Fibroblast of lung (primary cell): ENCODE measurements around the gene CCDC57. TPM values are rescaled to one million over a fixed set of nuclear protein-coding genes. Genes with fewer than 3 reads are reported as not detected.

Experiments used
- DNase-seq, 2 donors: peaks; one replicate each; pipeline versions ENCODE4 v3.0.0 to v3.0.0-alpha.2; 2010; ENCODE audit warnings: low read depth in 2 of 2
- H2AFZ ChIP-seq: 2 replicates; pipeline ENCODE4 v1.5.1; 2012; ENCODE audit warnings: low read length, control low read depth, inconsistent platforms
- H3K27ac ChIP-seq: 2 replicates; pipeline ENCODE4 v1.5.1; 2011; ENCODE audit warnings: low read length, control low read depth; ENCODE audit not compliant: insufficient read depth
- H3K27me3 ChIP-seq: 2 replicates; pipeline ENCODE4 v1.5.1; 2011; ENCODE audit warnings: mild to moderate bottlenecking, low read length; ENCODE audit not compliant: control insufficient read depth, insufficient read depth
- H3K36me3 ChIP-seq: 2 replicates; pipeline ENCODE4 v1.5.1; 2011; ENCODE audit warnings: low read length; ENCODE audit not compliant: control insufficient read depth, insufficient read depth
- H3K4me1 ChIP-seq: 2 replicates; pipeline ENCODE4 v1.5.1; 2011; ENCODE audit warnings: low read length; ENCODE audit not compliant: control insufficient read depth, insufficient read depth; ENCODE audit errors: extremely low read depth
- H3K4me2 ChIP-seq: 2 replicates; pipeline ENCODE4 v1.5.1; 2011; ENCODE audit warnings: low read length, control low read depth; ENCODE audit not compliant: insufficient read depth; ENCODE audit errors: extremely low read depth
- H3K4me3 ChIP-seq, 4 experiments: fragments of 200-600 bp in 1 of 4; sonication (generic) in 1 of 4; replicated peaks in 1 of 4; 2 replicates each; pipeline ENCODE4 v1.5.1; 2011 to 2016; ENCODE audit warnings: low read length in 4 of 4, low read depth in 3 of 4, mild to moderate bottlenecking in 3 of 4, control low read depth in 2 of 4, inconsistent platforms in 1 of 4, mixed read lengths in 1 of 4; ENCODE audit not compliant: insufficient read depth in 1 of 4; ENCODE audit errors: control extremely low read depth in 1 of 4
- H3K79me2 ChIP-seq: 2 replicates; pipeline ENCODE4 v1.5.1; 2012; ENCODE audit warnings: mild to moderate bottlenecking, low read length, inconsistent platforms; ENCODE audit not compliant: control insufficient read depth, insufficient read depth
- H3K9ac ChIP-seq: 2 replicates; pipeline ENCODE4 v1.5.1; 2011; ENCODE audit warnings: mild to moderate bottlenecking, low read length, control low read depth; ENCODE audit not compliant: insufficient read depth
- H3K9me3 ChIP-seq: 2 replicates; pipeline ENCODE4 v1.5.1; 2012; ENCODE audit warnings: low read depth, low read length; ENCODE audit not compliant: control insufficient read depth, insufficient read depth
- H4K20me1 ChIP-seq: 2 replicates; pipeline ENCODE4 v1.5.1; 2011; ENCODE audit warnings: low read length; ENCODE audit not compliant: control insufficient read depth, insufficient read depth; ENCODE audit errors: extremely low read depth
- EZH2 ChIP-seq: IDR thresholded peaks from 2 replicates; pipeline ENCODE4 v1.5.1; 2012; ENCODE audit warnings: low read length, control low read depth, mild to moderate bottlenecking; ENCODE audit errors: missing control alignments
- polyA plus RNA-seq, 2 donors: library from polyadenylated mRNA; depleted of rRNA in 1 of 2; stranded (reverse) in 1 of 2; unstranded in 1 of 2; fragments of >200 nt; gene quantifications; 2 replicates each; pipeline ENCODE4 v1.2.1, GENCODE V29; 2011 to 2012; ENCODE audit warnings: missing spikeins in 1 of 2
- total RNA-seq: library from RNA; depleted of rRNA; stranded (reverse); fragments of >200 nt; gene quantifications from 2 replicates; pipeline ENCODE4 v1.2.1, GENCODE V29; 2014
- TF ChIP-seq, protein P1 (sequence below), 2 donors: IDR thresholded peaks in 1 of 2; conservative IDR thresholded peaks in 1 of 2; 1 replicate in 1 of 2; 2 replicates in 1 of 2; pipeline ENCODE4 v1.5.1; 2011 to 2012; ENCODE audit warnings: low read length in 2 of 2, control low read depth in 1 of 2, inconsistent platforms in 1 of 2, low read depth in 1 of 2, mild to moderate bottlenecking in 1 of 2

Gene CCDC57
- total and polyA plus RNA-seq, 2 donors (not counting 1 experiment from before 2014, with no cell fraction given), result 7.1 to 10.1 TPM

- no peak overlapping the region for H3K27ac ChIP-seq
- H3K4me3 ChIP-seq, result no peak overlapping the region
- no peak for DNase-seq
- no peaks in the 10 kb centered on the region for H3K4me1 ChIP-seq
- no peaks in the 10 kb centered on the region for H3K9me3 ChIP-seq
- H3K9ac ChIP-seq, result no peak overlapping the region
- no peaks in the 10 kb centered on the region for H3K27me3 ChIP-seq
- TF ChIP-seq, protein P1, sequence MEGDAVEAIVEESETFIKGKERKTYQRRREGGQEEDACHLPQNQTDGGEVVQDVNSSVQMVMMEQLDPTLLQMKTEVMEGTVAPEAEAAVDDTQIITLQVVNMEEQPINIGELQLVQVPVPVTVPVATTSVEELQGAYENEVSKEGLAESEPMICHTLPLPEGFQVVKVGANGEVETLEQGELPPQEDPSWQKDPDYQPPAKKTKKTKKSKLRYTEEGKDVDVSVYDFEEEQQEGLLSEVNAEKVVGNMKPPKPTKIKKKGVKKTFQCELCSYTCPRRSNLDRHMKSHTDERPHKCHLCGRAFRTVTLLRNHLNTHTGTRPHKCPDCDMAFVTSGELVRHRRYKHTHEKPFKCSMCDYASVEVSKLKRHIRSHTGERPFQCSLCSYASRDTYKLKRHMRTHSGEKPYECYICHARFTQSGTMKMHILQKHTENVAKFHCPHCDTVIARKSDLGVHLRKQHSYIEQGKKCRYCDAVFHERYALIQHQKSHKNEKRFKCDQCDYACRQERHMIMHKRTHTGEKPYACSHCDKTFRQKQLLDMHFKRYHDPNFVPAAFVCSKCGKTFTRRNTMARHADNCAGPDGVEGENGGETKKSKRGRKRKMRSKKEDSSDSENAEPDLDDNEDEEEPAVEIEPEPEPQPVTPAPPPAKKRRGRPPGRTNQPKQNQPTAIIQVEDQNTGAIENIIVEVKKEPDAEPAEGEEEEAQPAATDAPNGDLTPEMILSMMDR (conservative IDR thresholded peaks at IDR 0.05 in 1 of 2, IDR thresholded peaks at IDR 0.05 in 1 of 2; ENCODE audit: low read depth in 1 of 2, low read length in 2 of 2), result no peak
- TF ChIP-seq EZH2, result no peak
- H3K36me3 ChIP-seq, result no peaks in the 10 kb centered on the region
- no peak overlapping the region for H3K4me2 ChIP-seq
- H2AFZ ChIP-seq, result no peak overlapping the region
- H3K79me2 ChIP-seq, result no peaks in the 10 kb centered on the region
- H4K20me1 ChIP-seq, result no peaks in the 10 kb centered on the region
These were observed 94.4 kb downstream of the CCDC57 start for GRCh38 chr17:82118168-82118814.

DNA sequence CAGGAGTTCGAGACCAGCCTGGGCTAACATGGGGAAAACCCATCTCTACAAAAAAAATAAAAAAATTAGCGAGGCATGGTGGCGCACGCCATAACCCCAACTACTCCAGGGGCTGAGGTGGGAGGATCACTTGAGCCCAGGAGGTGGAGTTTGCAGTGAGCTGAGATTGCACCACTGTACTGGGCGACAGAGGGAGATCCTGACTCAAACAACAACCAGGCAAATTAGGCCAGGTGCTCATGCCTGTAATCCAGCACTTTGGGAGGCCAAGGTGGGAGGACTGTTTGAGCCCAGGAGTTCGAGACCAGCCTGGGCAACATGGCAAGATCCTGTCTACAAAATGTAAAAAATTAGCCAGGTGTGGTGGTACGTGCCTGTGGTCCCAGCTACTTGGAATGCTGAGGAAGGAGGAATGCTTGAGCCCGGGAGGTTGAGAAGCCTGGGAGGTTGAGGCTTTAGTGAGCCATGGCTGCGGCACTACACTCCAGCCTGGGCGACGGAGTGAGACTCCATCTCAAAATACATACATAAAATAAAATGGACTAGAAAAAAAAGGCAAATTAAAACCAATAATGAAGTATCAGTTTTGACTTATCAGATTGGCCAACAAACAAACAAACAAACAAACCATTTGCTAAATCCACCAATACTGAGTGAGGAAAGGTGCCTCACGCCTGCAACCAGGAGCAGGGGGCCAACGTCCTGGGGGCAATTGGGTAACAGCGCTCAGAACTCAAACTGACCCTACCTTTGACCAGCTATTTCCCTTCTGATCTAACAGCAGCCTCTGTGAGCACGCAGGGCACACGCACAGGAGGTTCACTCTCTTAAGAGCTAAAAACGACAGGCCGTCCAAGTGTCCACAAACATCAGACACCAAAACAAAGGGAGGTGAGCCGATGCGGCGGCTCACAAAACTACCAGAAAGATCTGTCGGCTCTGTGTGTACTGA is 95.2 kb downstream of the CCDC57 start:
- H3K79me2 ChIP-seq, result no peaks in the 10 kb centered on the region
- no peaks in the 10 kb centered on the region for H4K20me1 ChIP-seq
- no peak for DNase-seq
- H3K27me3 ChIP-seq, result no peaks in the 10 kb centered on the region
- H3K9me3 ChIP-seq, result no peaks in the 10 kb centered on the region
- H3K4me1 ChIP-seq, result no peaks in the 10 kb centered on the region
- no peak overlapping the region for H3K4me3 ChIP-seq
- no peak overlapping the region for H3K4me2 ChIP-seq
- H3K27ac ChIP-seq, result no peak overlapping the region
- no peak overlapping the region for H3K9ac ChIP-seq
- no peaks in the 10 kb centered on the region for H3K36me3 ChIP-seq
- TF ChIP-seq, protein P1 (conservative IDR thresholded peaks at IDR 0.05 in 1 of 2, IDR thresholded peaks at IDR 0.05 in 1 of 2; ENCODE audit: low read depth in 1 of 2, low read length in 2 of 2), result no peak
- no peak for TF ChIP-seq EZH2
- H2AFZ ChIP-seq, result no peak overlapping the region

DNA sequence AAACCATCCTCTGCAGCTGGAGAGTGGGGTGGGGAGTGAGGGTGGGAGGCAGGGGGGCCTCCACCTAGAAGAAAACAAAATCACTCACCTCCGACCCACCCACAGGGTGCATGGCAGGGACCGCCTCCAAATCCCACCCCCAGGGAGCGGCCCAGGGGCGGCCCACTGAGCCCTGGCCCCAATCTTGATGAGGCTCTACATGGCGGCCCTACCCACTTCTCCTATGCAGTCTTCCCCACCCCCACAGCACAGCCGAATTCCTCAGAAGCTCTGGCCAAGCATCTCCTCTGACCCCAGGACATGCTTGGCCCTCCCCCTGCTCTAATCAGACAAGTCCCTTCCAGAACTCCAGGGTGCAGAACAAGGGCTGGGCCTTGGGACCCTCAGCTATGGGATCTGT is 96.4 kb downstream of the CCDC57 start:
- Histone ChIP-seq H3K36me3 (no peaks in the 10 kb centered on the region), H3K9me3 (no peaks in the 10 kb centered on the region), H3K27ac (no peak overlapping the region), H3K4me2 (no peak overlapping the region), H4K20me1 (no peaks in the 10 kb centered on the region), H3K4me1 (no peaks in the 10 kb centered on the region), H3K27me3 (no peaks in the 10 kb centered on the region), H3K79me2 (no peaks in the 10 kb centered on the region), H3K4me3 (no peak overlapping the region), H2AFZ (no peak overlapping the region), H3K9ac (no peak overlapping the region)
- no peak for TF ChIP-seq EZH2
- TF ChIP-seq, protein P1 (conservative IDR thresholded peaks at IDR 0.05 in 1 of 2, IDR thresholded peaks at IDR 0.05 in 1 of 2; ENCODE audit: low read depth in 1 of 2, low read length in 2 of 2), result no peak
- DNase-seq, result no peak
